Right cardiac atrium (tissue), 5 donors: Measurements from ENCODE around the gene LYVE1. TPM values are rescaled to one million over a fixed set of nuclear protein-coding genes. Genes with fewer than 3 reads are reported as not detected.
"Not testable (repeated sequence)": the region's sequence is repeated elsewhere in the genome, so short reads cannot be mapped to it uniquely, and the experiment has no call there.

Experiments
- ATAC-seq, 2 donors: fragments of 200-7000 bp; cut with Tn5 transposase; one replicate each; pipeline versions ENCODE4 v1.8.0 to v1.9.1; 2020; ENCODE audit warnings: moderate library complexity in 2 of 2, mild to moderate bottlenecking in 1 of 2
- DNase-seq, 3 donors: peaks; one replicate each; pipeline ENCODE4 v3.0.0-alpha.2; 2020
- H3K27ac ChIP-seq: one replicate; pipeline ENCODE4 v1.5.1; 2013; ENCODE audit warnings: mild to moderate bottlenecking, low read length, control low read depth, moderate library complexity
- H3K27me3 ChIP-seq: one replicate; pipeline ENCODE4 v1.6.1; 2013; ENCODE audit not compliant: control insufficient read depth, insufficient read depth
- H3K4me1 ChIP-seq: one replicate; pipeline ENCODE4 v1.6.1; 2013; ENCODE audit warnings: low read length; ENCODE audit not compliant: control insufficient read depth, insufficient read depth
- H3K4me3 ChIP-seq: one replicate; pipeline ENCODE4 v1.5.1; 2013; ENCODE audit warnings: low read length, control low read depth
- H3K9me3 ChIP-seq: one replicate; pipeline ENCODE4 v1.6.1; 2013; ENCODE audit warnings: low read length; ENCODE audit not compliant: control insufficient read depth
- WGBS: extraction: QIAGEN DNeasy Blood & Tissue Kit; methylation state at CpG from one replicate; pipeline ENCODE4 v1.1.7; 2013; 5-methylcytosine and 5-hydroxymethylcytosine counted together
- intact Hi-C, 4 donors: fragments of 100-400 bp; cut with DNase I; formaldehyde crosslinking; loops; one replicate each; pipeline versions ENCODE4 v1.11.0 to v1.14.0; 2022 to 2023
- polyA plus RNA-seq: library from polyadenylated mRNA; stranded (reverse); fragments of 200-250 nt; gene quantifications from one replicate; pipeline ENCODE4 v1.2.3, GENCODE V29; 2013
- total RNA-seq, 4 donors: library from RNA; stranded (reverse); fragmentation: NEBNext Ultra II Directional; extraction: Animal tissue kit (Norgen Biotek cat#: 25700); gene quantifications; one replicate each; pipeline ENCODE4 v1.2.1, GENCODE V29; 2021
- donor health status: healthy with polysubstance abuse.
- donor health status: DM: no; HTN: yes; CAD: no.
- donor health status: DM: no; HTN: no; CAD: no.
- donor health status: DM: no; HTN: yes; CAD: no; lungs with severe emphysema.
- donor health status: DM: yes; HTN: yes; CAD: no.

LYVE1 gene
- total and polyA plus RNA-seq, 5 donors, result 12.6 to 114 (median 87.9) TPM

DNA sequence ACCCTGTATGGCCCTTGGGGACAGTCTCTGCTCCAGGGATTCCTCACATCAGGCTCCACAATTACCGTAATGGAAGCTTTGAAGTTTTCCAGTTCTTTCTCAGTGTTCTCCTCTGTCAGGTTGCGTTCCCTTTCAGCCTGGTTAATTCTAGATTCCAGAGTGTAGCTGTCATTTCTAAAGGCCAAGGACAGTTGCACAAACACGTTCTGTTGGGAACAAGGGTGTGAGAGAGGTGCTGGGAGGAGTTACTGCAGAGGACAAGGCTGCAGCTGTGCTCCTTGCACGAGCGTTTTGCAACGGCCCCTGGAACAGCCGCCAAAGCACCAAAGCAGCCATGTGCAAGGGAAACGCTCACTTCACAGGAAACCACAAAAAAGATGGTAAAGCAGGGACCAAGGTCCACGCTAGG, 35.9 kb upstream of the LYVE1 start:
- no peak overlapping the region for H3K4me3 ChIP-seq
- 30% methylated on average over 9 of the region's 9 CpGs for WGBS
- DNase-seq, result peak; percentile 68 to 85 (median 80)
- no peaks in the 10 kb centered on the region for H3K27me3 ChIP-seq
- peaks cover 22% of the 10 kb centered on the region for H3K4me1 ChIP-seq
- intact Hi-C loops, result no loop called here
- peak overlapping the region; percentile 93 for H3K27ac ChIP-seq
- H3K9me3 ChIP-seq, result no peaks in the 10 kb centered on the region
- ATAC-seq, result peak; percentile 71 to 80

DNA sequence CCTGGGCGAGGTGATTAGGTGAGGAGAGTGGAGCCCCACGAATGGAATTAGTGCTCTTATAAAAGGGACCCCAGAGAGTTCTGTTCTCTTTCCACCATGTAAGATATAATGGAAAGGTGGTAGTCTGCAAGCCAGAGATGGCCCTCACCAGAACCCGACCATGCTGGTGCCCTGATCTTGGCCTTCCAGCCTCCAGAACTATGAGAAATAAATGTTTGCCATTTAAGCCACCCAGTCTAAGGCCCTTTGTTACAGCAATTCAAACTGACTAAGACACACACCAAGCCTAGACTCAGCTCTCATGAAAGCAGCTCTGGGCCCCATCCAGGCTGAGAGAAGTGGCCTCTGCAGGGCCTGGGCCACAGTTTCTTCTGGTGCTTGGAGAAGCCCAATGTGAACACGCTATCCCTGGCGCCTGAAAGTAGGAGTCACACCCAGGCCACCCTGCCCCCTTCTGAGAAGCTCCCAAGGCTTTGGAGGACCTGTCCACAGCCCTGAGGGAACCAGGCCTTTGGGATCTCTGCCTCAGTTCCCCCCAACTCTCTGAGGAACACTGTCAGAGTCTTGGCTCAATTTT, 35.3 kb upstream of the LYVE1 start:
- Histone ChIP-seq H3K4me1 (peaks cover 22% of the 10 kb centered on the region), H3K9me3 (no peaks in the 10 kb centered on the region), H3K4me3 (no peak overlapping the region), H3K27me3 (no peaks in the 10 kb centered on the region), H3K27ac (peak overlapping the region; percentile 93)
- intact Hi-C loops, result no loop called here
- 92% methylated on average over 5 of the region's 5 CpGs for WGBS
- ATAC-seq (no peak), DNase-seq (no peak)

DNA sequence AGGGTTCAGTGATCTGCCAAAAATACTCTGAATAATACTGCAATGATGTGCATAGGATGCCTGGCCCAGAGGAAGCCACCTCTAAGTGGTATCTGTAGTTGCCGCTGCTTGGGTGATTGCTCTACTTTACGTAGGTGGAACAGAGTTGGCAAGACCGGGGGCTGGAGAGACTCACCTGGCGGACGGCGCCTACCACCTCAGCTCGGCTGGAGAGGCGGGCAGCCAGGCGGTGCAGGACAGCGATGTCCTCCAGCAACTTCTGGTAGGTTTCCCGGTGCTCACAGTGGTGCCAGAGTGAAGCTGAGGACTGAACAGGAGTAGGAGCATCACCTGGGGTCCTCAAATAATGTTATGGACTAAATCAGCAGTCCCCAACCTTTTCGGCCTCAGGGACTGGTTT, 34.5 kb upstream of the LYVE1 start:
- intact Hi-C loops, result no loop called here
- 97% methylated on average over 12 of the region's 12 CpGs for WGBS

DNA sequence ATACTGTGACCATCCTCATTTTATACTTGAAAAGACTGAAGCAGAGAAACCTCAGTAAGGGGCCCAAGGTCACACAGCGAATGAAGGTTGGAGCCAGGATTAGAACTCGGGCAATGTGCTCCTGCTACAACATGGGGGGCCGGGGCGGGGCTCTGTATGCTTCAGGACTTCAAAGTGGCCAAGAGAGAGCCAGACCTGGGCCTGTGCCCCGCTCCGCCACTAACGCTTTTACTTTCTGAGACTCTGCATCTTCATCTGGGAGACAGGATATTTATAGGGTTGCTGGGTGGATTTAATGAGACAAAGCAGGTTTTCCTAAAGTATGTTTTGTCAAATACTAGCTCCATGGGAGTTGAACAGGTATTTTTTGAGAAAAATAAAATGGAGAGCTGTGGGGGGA, 33.9 kb upstream of the LYVE1 start:
- Histone ChIP-seq H3K4me3 (no peak overlapping the region), H3K27me3 (no peaks in the 10 kb centered on the region), H3K4me1 (peaks cover 22% of the 10 kb centered on the region), H3K9me3 (no peaks in the 10 kb centered on the region), H3K27ac (peak overlapping the region; percentile 23)
- intact Hi-C loops, result no loop called here
- no peak for ATAC-seq
- no peak for DNase-seq
- WGBS, result 95% methylated on average over 7 of the region's 7 CpGs

More for the DNA sequence above, 34.5 kb upstream of the LYVE1 start:
- no peak overlapping the region for H3K27ac ChIP-seq
- no peaks in the 10 kb centered on the region for H3K27me3 ChIP-seq
- no peak for DNase-seq
- no peak overlapping the region for H3K4me3 ChIP-seq
- H3K9me3 ChIP-seq, result no peaks in the 10 kb centered on the region
- peaks cover 22% of the 10 kb centered on the region for H3K4me1 ChIP-seq
- ATAC-seq, result no peak

DNA sequence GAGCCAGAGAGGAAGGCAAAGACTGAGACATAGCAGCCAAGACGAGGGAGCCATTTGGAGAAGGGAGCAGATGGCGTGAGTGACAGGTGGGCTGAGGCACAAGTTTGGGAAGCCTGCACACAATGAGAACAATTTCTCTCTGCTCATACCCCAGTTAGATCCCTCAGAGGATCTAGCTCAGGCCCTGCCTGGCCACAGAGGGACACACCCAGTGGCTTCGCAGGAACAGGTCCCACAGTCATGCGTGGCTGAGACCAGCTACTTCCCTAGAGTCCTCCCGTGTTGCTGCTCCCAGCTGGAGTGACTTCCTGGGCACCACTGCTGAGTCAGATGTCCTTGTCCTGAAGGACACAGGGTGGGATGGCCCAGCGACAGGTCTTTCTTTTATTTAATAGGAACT, 33.4 kb upstream of the LYVE1 start:
- WGBS, result 83% methylated on average over 6 of the region's 6 CpGs
- peaks cover 20% of the 10 kb centered on the region for H3K4me1 ChIP-seq
- H3K27me3 ChIP-seq, result no peaks in the 10 kb centered on the region
- H3K27ac ChIP-seq, result peak overlapping the region; percentile 39
- no peaks in the 10 kb centered on the region for H3K9me3 ChIP-seq
- ATAC-seq (peak; percentile 30 to 42), DNase-seq (peak; percentile 48 to 72 (median 70))
- intact Hi-C loops, result no loop called here
- no peak overlapping the region for H3K4me3 ChIP-seq

DNA sequence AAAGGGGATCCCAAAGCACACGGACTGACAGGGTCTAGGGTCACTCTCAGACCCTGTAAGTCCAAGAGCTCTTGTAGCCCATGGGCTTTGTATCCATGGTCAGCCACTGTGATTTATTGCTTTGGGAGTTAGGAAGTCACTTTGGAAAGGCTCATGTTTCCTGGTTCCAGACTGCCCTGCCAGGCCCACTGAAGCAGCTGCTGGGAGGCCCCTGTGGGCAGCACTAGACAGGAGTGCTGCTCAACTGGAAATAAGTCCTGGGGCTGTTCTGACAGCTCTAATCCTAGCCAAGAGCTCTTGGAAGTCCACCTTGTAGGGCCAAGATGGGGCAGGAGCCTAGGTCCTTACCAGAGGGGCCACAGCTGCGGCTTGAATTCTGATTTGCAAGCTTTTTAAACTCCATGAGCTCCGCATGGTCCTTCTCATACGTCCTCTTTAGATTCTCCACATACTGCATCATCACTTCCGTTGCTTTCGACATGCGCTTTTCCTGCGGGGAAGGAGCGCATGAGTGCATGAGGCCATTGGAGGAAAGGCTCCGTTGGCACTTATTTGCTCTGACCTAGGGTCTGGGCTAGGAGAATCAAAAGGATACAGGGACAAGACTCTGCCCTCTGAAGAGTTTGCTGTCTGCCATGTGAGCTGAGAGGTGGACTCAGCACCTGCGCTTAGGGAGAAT, 32.2 kb upstream of the LYVE1 start:
- Histone ChIP-seq H3K4me3 (no peak overlapping the region), H3K27ac (no peak overlapping the region), H3K9me3 (no peaks in the 10 kb centered on the region), H3K27me3 (no peaks in the 10 kb centered on the region), H3K4me1 (peaks cover 13% of the 10 kb centered on the region)
- ATAC-seq (no peak), DNase-seq (no peak)
- WGBS, result 91% methylated on average over 11 of the region's 11 CpGs
- intact Hi-C loops, result no loop called here

DNA sequence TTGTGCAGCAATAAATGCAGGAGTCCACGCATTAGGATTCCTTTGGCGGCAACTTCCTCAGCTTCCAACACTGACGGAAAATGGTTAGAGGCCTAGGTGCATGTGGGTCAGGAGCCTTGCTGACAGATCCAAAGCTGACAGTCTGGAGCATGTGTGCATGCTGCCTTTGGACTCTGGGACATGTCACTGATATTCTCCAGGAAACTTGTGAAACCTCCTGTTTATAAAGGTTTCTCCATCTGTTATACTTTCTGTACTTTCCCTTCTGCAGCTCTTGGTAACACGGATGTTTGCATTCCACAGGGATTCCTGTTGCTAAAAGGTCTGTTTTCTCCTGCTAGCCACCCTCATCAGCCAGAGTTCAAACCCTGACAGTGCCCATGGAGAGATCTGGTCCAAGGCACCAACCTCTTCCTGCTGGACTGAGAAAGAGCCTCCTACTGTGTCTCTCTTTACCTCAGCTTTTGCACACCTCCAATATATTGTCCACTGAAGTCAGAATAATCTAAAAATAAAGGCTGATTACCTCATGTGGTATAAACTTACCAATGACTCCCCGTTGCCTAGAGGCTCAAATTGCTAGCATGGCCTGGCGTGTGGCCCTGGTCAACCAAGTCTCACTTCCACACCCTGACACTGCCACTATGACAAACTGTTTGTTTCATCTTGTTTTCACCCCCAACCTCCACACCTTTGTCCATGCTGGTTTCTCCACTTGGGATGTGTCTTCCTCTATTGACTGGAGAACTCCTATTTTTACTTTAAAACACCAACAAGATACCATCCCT, 31.1 kb upstream of the LYVE1 start:
- no peak for DNase-seq
- intact Hi-C loops, result no loop called here

DNA sequence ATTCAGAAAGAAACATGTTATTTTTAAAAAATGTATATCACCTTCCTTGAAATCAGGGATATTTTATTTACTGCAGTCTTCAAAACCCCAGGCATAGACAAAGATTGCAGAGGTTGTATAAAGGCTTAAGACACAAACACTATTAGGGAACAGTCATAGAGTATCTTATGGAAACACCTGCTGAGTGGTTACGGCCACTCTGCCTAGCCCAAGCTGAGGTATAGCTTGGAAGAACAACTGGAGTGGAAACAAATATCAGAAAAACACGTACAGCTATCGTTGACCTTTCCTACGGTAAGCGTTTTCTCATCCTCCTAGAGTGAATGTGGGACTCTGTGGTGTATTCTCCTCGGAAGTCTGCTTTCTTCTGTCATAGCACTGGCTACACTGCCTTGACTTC, 30.4 kb upstream of the LYVE1 start:
- H3K9me3 ChIP-seq, result no peaks in the 10 kb centered on the region
- no peak for ATAC-seq

More for the DNA sequence above, 31.1 kb upstream of the LYVE1 start:
- H3K27me3 ChIP-seq, result no peaks in the 10 kb centered on the region
- no peaks in the 10 kb centered on the region for H3K9me3 ChIP-seq
- H3K27ac ChIP-seq, result peak overlapping the region; percentile 17
- 72% methylated on average over 6 of the region's 6 CpGs for WGBS
- H3K4me3 ChIP-seq, result no peak overlapping the region
- peak; percentile 14 to 31 for ATAC-seq
- H3K4me1 ChIP-seq, result peaks cover 13% of the 10 kb centered on the region

DNA sequence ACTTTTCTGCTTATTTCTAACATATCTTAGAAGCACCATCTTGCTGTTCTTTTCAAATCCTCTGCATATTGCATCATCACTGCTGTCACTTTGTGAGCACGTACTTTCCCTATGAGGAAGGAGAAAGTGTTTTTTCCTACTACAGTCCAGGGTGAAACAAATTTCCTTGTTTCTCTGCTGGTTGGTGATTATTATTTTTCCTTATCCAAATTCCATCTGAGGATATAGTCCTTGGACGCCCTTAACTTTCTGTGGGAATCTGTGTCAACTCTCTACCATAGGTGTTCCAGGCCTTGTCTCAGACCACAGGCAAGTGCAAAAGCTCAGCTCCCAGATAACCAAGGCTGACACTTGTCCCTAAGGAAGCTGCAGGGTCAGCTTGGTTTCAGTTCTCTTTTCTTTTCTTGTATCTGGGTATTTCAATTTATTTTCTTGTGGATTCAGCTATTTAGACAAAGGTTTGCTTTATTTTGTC, 29.4 kb upstream of the LYVE1 start:
- no peak for DNase-seq
- Histone ChIP-seq H3K4me3 (no peak overlapping the region), H3K27ac (no peak overlapping the region), H3K4me1 (peaks cover 6% of the 10 kb centered on the region), H3K9me3 (no peaks in the 10 kb centered on the region), H3K27me3 (no peaks in the 10 kb centered on the region)
- intact Hi-C loops, result no loop called here
- 73% methylated on average over 2 of the region's 2 CpGs for WGBS
- no peak for ATAC-seq

More for the DNA sequence above, 30.4 kb upstream of the LYVE1 start:
- DNase-seq, result no peak
- H3K4me1 ChIP-seq, result peaks cover 6% of the 10 kb centered on the region
- intact Hi-C loops, result no loop called here
- 91% methylated on average over 6 of the region's 6 CpGs for WGBS
- no peak overlapping the region for H3K4me3 ChIP-seq
- no peaks in the 10 kb centered on the region for H3K27me3 ChIP-seq
- H3K27ac ChIP-seq, result no peak overlapping the region

DNA sequence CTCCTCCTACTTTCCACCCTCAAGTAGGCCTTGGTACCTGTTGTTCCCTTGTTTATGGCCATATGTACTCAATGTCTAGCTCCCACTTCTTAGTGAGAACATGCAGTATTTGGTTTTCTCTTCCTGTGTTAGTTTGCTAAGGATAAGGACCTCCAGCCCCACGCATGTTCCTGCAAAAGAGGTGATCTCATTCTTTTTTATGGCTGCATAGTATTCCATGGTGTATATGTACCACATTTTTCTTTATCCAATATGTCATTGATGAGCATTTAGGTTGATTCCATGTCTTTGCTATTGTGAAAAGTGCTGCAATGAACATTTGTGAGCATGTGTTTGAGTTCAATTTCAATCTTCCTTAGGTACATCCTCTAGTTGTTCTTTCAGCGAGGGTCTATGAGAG, 27.4 kb upstream of the LYVE1 start:
- WGBS, result 96% methylated on average over 2 of the region's 2 CpGs
- H3K27me3 ChIP-seq, H3K27ac ChIP-seq, H3K9me3 ChIP-seq, ATAC-seq, H3K4me3 ChIP-seq, H3K4me1 ChIP-seq, DNase-seq, intact Hi-C loops: not testable (repeated sequence)

DNA sequence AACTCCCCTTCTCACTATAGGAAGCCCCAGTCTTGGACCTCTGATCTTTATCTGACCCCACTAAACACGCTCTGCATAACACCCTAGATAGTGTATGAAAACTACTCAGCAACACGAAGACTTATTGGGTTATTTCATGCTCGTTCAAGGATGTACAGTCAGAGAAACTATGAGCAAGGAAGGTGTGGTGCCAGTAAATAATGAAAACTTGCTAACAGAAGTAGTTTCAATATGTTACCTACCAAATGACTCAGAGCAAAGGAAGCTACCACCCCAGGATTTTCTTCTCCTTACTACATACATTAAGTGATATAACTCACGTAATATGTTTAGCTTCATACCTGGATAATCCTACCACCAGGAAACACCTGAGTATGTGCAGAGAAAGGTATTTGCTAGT, 25.9 kb upstream of the LYVE1 start:
- Histone ChIP-seq H3K4me3 (no peak overlapping the region), H3K9me3 (no peaks in the 10 kb centered on the region), H3K27ac (no peak overlapping the region), H3K27me3 (no peaks in the 10 kb centered on the region), H3K4me1 (peaks cover 2% of the 10 kb centered on the region)
- intact Hi-C loops, result no loop called here
- no peak for DNase-seq
- ATAC-seq, result no peak
- WGBS, result 91% methylated on average over 4 of the region's 4 CpGs
